Measurements from ENCODE around the gene TWIST1.

The TWIST1 gene

GRCh38 chr7:19113855-19114550 is 3.4 kb downstream of the TWIST1 start:
- DNase-seq (ENCODE audit: low read depth in 2 of 2): no peak

GRCh38 chr7:19113002-19113350 is 4.5 kb downstream of the TWIST1 start:
- no peak for DNase-seq (ENCODE audit: low read depth in 2 of 2)

GRCh38 chr7:19112274-19113001 is 5.0 kb downstream of the TWIST1 start:
- no peak for DNase-seq (ENCODE audit: low read depth in 2 of 2)

- DNase-seq (ENCODE audit: low read depth in 2 of 2): no peak
These were observed 5.8 kb downstream of the TWIST1 start for GRCh38 chr7:19111474-19112273.

GRCh38 chr7:19110776-19111175 is 6.7 kb downstream of the TWIST1 start:
- DNase-seq (ENCODE audit: low read depth in 2 of 2): no peak

GRCh38 chr7:19110026-19110730 is 7.3 kb downstream of the TWIST1 start:
- DNase-seq (ENCODE audit: low read depth in 2 of 2): no peak

- DNase-seq (ENCODE audit: low read depth in 2 of 2): no peak
These were observed 8.2 kb downstream of the TWIST1 start for GRCh38 chr7:19109000-19109946.

- DNase-seq (ENCODE audit: low read depth in 2 of 2): no peak
These were observed 9.9 kb downstream of the TWIST1 start for GRCh38 chr7:19107356-19108146.

- DNase-seq (ENCODE audit: low read depth in 2 of 2): no peak
These were observed 10.4 kb downstream of the TWIST1 start for GRCh38 chr7:19107081-19107355.

- DNase-seq (ENCODE audit: low read depth in 2 of 2): no peak
These were observed 11.0 kb downstream of the TWIST1 start for GRCh38 chr7:19106241-19107080.

- DNase-seq (ENCODE audit: low read depth in 2 of 2): no peak
These were observed 11.9 kb downstream of the TWIST1 start for GRCh38 chr7:19105546-19105945.

- DNase-seq (ENCODE audit: low read depth in 2 of 2): no peak
These were observed 12.6 kb downstream of the TWIST1 start for GRCh38 chr7:19104811-19105210.

- DNase-seq (ENCODE audit: low read depth in 2 of 2): no peak
These were observed 14.6 kb downstream of the TWIST1 start for GRCh38 chr7:19102884-19103283.

- DNase-seq (ENCODE audit: low read depth in 2 of 2): no peak
These were observed 15.5 kb downstream of the TWIST1 start for GRCh38 chr7:19101909-19102308.

GRCh38 chr7:19101472-19101871 is 16.0 kb downstream of the TWIST1 start:
- no peak for DNase-seq (ENCODE audit: low read depth in 2 of 2)

GRCh38 chr7:19099924-19100323 is 17.5 kb downstream of the TWIST1 start:
- no peak for DNase-seq (ENCODE audit: low read depth in 2 of 2)

- no peak for DNase-seq (ENCODE audit: low read depth in 2 of 2)
These were observed 18.2 kb downstream of the TWIST1 start for GRCh38 chr7:19099194-19099593.

GRCh38 chr7:19098510-19098909 is 18.9 kb downstream of the TWIST1 start:
- DNase-seq (ENCODE audit: low read depth in 2 of 2): no peak

Measured in activated CD4-positive, alpha-beta T cell treated with anti-CD3 and anti-CD28 coated beads for 24 hours (primary cell).